NCI-H2227 treated with DMSO at 0.1 percent for 48 hours (cell line): ENCODE measurements around the gene PCDHA11.
"Not testable (repeated sequence)": the region's sequence is repeated elsewhere in the genome, so short reads cannot be mapped to it uniquely, and the experiment has no call there.

Experiments used
- DNase-seq: peaks from one replicate; lab custom pipeline; 2025; lab: John Stamatoyannopoulos, UW

Gene PCDHA11

DNA sequence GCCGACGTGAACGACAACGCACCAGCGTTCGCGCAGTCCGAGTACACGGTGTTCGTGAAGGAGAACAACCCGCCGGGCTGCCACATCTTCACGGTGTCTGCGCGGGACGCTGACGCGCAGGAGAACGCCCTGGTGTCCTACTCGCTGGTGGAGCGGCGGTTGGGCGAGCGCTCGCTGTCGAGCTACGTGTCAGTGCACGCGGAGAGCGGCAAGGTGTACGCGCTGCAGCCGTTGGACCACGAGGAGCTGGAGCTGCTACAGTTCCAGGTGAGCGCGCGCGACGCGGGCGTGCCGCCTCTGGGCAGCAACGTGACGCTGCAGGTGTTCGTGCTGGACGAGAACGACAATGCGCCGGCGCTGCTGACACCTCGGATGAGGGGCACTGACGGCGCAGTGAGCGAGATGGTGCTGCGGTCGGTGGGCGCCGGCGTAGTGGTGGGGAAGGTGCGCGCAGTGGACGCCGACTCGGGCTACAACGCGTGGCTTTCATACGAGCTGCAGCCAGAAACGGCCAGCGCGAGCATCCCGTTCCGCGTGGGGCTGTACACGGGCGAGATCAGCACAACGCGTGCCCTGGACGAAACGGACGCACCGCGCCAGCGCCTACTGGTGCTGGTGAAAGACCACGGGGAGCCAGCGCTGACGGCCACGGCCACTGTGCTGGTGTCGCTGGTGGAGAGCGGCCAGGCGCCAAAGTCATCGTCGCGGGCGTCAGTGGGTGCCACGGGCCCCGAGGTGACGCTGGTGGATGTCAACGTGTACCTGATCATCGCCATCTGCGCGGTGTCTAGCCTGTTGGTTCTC lies 18.7 kb upstream of the PCDHA11 start:
- DNase-seq, result not testable (repeated sequence)

DNA sequence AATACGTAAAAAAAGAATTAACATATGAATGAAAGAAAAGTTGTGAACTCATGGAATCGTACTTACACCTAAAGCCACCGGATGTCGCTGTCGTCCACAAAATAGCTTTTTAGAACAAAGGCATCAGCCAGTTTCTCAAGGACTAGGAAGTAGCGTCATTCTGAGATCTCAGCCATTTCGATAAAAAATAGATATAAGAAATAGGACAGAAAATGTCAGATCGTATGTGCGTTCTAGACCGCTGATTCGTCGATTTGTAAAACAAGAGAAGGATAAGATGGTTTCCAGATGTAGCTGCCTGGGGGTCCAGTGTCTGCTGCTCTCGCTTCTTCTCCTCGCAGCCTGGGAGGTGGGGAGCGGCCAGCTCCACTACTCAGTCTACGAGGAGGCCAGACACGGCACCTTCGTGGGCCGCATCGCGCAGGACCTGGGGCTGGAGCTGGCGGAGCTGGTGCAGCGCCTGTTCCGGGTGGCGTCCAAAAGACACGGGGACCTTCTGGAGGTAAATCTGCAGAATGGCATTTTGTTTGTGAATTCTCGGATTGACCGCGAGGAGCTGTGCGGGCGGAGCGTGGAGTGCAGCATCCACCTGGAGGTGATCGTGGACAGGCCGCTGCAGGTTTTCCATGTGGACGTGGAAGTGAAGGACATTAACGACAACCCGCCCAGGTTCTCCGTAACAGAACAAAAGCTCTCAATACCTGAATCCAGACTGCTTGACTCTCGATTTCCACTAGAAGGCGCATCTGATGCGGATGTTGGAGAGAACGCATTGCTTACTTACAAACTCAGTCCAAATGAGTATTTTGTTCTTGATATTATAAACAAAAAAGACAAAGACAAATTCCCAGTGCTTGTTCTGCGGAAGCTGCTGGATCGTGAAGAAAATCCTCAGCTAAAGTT lies 12.7 kb upstream of the PCDHA11 start, which contains the start of gene PCDHA10:
TSS of gene PCDHA10 (plus strand) at position 126 of the 903 bp plus-strand sequence. CDS start at position 278, 152 bp downstream.
- DNase-seq, result no peak

DNA sequence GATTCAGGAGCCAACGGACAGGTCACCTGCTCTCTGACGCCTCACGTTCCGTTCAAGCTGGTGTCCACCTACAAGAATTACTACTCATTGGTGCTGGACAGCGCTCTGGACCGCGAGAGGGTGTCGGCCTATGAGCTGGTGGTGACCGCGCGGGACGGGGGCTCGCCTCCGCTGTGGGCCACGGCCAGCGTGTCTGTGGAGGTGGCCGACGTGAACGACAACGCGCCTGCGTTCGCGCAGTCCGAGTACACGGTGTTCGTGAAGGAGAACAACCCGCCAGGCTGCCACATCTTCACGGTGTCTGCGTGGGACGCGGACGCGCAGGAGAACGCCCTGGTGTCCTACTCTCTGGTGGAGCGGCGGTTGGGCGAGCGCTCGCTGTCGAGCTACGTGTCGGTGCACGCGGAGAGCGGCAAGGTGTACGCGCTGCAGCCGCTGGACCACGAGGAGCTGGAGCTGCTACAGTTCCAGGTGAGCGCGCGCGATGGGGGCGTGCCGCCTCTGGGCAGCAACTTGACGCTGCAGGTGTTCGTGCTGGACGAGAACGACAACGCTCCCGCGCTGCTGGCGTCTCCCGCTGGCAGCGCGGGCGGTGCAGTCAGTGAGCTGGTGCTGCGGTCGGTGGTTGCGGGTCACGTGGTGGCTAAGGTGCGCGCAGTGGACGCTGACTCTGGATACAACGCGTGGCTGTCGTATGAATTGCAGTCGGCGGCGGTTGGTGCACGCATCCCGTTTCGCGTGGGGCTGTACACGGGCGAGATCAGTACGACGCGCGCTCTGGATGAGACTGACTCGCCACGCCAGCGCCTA lies 11.4 kb upstream of the PCDHA11 start:
- no peak for DNase-seq

DNA sequence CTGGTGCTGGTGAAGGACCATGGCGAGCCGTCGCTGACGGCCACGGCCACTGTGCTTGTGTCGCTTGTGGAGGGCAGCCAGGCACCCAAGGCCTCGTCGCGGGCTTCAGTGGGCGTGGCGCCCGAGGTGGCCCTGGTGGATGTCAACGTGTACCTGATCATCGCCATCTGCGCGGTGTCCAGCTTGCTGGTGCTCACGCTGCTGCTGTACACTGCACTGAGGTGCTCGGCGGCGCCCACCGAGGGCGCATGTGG lies 10.8 kb upstream of the PCDHA11 start:
- DNase-seq, result no peak

DNA sequence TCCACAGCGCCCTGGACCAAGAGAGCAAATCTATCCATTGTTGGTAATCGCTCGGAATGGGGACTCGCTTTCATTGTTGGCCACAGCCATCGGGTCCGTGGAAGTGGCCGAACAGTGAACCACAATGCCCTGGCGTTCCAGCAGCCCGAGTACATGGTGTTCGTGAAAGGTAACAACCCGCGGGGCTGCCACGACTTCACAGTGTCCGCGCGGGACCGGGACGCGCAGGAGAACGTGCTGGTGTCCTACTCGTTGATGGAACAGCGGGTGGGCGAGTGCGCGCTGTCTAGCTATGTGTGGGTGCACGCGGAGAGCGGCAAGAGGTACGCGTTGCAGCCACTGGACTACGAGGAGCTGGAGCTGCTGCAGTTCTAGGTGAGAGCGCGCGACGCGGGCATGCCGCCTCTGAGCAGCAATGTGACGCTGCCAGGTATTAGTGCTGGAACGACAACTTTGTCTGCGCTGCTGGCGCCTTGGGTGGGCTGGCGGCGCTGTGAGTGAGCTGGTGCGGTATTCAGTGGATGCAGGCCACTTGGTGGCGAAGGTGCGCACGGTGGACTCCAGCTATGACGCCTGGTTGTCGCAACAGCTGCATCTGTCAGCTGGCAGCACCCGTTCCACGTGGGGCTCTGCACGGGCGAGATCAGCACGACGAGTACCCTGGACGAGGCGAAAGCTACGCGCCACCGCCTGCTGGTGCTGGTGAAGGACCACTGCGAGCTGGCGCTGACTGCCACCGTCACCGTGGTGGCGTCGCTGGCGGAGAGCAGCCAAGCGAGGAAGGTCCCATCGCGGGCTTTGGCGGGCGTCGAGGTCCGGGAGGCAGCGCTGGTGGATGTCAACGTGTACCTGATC lies 6.1 kb upstream of the PCDHA11 start:
- DNase-seq, result no peak

DNA sequence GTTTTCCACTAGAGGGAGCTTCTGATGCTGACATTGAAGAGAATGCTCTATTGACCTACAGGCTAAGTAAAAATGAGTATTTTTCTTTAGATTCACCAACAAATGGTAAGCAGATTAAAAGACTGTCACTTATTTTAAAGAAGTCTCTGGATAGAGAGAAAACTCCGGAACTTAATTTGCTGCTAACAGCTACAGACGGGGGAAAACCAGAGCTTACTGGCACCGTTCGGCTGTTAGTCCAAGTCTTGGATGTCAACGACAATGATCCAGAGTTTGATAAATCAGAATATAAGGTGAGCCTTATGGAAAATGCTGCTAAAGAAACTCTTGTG lies 764 bp downstream of the PCDHA11 start:
- no peak for DNase-seq

DNA sequence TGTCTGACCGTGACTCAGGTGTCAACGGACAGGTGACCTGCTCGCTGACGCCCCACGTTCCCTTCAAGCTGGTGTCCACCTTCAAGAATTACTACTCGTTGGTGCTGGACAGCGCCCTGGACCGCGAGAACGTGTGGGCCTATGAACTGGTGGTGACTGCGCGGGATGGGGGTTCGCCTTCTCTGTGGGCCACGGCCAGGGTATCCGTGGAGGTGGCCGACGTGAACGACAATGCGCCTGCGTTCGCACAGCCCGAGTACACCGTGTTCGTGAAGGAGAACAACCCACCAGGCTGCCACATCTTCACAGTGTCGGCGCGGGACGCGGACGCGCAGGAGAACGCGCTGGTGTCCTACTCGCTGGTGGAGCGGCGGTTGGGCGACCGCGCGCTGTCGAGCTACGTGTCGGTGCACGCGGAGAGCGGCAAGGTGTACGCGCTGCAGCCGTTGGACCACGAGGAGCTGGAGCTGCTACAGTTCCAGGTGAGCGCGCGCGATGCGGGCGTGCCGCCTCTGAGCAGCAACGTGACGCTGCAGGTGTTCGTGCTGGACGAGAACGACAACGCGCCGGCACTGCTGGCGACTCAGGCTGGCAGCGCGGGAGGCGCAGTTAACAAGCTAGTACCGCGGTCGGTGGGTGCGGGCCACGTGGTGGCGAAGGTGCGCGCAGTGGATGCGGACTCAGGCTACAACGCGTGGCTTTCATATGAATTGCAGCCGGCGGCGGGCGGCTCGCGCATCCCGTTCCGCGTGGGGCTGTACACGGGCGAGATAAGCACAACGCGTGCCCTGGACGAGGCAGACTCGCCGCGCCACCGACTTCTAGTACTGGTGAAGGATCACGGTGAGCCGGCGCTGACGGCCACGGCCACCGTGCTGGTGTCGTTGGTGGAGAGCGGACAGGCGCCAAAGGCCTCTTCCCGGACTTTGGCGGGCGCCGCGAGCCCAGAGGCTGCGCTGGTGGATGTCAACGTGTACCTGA lies 1.8 kb downstream of the PCDHA11 start:
- DNase-seq, result no peak

DNA sequence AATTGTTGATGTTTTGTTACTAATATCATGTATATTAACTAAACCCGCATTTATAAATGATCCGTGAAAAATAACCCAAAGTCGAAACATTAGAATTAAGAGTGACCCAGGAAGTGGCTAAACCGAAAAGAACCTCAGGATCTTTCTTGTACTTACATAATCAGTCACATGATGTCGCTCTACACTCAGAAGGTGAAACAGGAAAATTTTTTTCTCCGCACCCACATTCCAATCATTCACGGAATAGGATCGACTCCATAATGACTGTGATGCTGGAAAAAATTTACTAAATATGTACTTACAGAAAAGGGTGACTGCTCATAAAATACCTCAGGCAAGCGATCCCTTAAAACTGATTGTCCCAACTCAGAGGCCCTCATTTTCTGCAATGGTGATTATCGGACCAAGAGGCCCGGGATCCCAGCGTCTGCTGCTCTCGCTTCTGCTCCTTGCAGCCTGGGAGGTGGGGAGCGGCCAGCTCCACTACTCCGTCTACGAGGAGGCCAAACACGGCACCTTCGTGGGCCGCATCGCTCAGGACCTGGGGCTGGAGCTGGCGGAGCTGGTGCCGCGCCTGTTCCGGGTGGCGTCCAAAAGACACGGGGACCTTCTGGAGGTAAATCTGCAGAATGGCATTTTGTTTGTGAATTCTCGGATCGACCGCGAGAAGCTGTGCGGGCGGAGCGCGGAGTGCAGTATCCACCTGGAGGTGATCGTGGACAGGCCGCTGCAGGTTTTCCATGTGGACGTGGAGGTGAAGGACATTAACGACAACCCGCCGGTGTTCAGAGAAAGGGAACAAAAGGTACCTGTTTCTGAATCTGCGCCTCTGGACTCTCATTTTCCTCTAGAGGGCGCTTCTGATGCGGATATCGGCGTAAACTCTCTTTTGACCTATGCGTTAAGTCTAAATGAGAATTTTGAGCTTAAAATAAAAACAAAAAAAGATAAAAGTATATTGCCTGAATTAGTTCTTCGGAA lies 6.6 kb downstream of the PCDHA11 start, which contains the start of gene PCDHA12:
TSS of gene PCDHA12 (plus strand) at position 224 of the 981 bp plus-strand sequence. CDS start at position 389, 165 bp downstream.
- DNase-seq, result no peak

DNA sequence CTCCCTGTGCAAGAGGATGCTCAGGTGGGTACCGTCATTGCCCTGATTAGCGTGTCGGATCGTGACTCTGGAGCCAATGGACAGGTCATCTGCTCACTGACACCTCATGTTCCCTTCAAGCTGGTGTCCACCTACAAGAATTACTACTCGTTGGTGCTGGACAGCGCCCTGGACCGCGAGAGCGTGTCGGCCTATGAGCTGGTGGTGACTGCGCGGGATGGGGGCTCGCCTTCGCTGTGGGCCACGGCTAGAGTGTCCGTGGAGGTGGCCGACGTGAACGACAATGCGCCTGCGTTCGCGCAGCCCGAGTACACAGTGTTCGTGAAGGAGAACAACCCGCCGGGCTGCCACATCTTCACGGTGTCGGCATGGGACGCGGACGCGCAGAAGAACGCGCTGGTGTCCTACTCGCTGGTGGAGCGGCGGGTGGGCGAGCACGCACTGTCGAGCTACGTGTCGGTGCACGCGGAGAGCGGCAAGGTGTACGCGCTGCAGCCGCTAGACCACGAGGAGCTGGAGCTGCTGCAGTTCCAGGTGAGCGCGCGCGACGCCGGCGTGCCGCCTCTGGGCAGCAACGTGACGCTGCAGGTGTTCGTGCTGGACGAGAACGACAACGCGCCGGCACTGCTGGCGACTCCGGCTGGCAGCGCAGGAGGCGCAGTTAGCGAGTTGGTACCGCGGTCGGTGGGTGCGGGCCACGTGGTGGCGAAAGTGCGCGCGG lies 7.9 kb downstream of the PCDHA11 start:
- DNase-seq, result not testable (repeated sequence)

DNA sequence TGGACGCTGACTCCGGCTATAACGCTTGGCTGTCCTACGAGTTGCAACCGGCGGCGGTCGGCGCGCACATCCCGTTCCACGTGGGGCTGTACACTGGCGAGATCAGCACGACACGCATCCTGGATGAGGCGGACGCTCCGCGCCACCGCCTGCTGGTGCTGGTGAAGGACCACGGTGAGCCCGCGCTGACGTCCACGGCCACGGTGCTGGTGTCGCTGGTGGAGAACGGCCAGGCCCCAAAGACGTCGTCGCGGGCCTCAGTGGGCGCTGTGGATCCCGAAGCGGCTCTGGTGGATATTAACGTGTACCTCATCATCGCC lies 8.5 kb downstream of the PCDHA11 start:
- DNase-seq, result no peak

DNA sequence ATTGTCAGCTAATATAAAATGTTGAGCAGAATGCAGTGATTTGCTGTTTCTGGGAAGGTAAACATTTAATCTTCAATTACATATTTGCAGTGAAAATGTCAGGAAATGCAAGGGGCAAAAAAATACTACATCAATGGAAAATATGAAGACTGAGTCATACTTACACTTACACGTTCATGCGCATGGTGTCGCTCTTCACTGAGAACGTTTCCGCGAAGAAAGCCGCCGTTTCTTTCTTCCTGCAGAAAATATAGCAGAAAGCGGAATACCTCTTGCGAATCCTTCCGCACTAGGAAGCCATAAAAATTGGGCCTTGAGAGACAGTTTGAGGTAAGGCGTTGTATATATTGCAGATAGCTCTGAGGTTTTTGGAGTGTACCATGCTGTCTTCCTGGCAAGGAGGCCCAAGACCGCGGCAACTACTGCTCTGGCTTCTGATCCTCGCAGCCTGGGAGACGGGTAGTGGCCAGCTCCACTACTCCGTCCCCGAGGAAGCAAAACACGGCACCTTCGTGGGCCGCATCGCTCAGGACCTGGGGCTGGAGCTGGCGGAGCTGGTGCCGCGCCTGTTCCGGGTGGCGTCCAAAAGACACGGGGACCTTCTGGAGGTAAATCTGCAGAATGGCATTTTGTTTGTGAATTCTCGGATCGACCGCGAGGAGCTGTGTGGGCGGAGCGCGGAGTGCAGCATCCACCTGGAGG lies 13.3 kb downstream of the PCDHA11 start, which contains the start of gene PCDHA13:
TSS of gene PCDHA13 (plus strand) at position 236 of the 702 bp plus-strand sequence. CDS start at position 381, 145 bp downstream.
- no peak for DNase-seq

DNA sequence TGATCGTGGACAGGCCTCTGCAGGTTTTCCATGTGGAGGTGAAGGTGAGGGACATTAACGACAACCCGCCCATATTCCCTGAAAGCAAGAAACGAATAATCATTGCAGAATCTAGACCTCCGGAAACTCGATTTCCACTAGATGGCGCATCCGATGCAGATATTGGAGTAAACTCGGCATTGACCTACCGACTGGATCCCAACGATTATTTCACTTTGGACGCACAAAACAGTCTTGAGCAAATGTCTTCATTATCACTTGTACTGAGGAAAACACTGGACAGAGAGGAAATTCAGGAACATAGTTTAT lies 13.8 kb downstream of the PCDHA11 start:
- no peak for DNase-seq

DNA sequence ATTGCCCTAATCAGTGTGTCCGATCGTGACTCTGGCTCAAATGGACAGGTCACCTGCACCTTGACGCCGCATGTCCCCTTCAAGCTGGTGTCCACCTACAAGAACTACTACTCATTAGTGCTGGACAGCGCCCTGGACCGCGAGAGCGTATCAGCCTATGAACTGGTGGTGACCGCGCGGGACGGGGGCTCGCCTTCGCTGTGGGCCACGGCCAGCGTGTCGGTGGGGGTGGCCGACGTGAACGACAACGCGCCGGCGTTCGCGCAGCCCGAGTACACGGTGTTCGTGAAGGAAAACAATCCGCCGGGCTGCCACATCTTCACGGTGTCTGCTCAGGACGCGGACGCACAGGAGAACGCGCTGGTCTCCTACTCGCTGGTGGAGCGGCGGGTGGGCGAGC lies 14.6 kb downstream of the PCDHA11 start:
- DNase-seq, result no peak

DNA sequence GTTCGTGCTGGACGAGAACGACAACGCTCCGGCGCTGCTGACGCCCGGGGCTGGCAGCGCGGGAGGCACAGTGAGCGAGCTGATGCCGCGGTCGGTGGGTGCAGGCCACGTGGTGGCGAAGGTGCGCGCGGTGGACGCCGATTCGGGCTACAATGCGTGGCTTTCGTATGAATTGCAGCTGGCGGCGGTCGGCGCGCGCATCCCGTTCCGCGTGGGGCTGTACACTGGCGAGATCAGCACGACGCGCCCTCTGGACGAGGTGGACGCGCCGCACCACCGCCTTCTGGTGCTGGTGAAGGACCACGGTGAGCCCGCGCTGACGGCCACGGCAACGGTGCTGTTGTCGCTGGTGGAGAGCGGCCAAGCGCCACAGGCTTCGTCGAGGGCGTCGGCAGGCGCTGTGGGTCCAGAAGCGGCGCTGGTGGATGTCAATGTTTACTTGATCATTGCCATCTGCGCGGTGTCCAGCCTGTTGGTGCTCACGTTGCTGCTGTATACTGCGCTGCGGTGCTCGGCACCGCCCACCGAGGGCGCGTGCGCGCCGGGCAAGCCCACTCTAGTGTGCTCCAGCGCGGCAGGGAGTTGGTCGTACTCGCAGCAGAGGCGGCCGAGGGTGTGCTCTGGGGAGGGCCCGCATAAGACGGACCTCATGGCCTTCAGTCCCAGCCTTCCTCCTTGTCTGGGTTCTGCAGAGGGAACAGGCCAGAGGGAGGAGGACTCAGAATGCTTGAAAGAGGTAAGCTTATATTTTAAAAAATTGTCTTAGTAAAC lies 15.4 kb downstream of the PCDHA11 start:
- no peak for DNase-seq

DNA sequence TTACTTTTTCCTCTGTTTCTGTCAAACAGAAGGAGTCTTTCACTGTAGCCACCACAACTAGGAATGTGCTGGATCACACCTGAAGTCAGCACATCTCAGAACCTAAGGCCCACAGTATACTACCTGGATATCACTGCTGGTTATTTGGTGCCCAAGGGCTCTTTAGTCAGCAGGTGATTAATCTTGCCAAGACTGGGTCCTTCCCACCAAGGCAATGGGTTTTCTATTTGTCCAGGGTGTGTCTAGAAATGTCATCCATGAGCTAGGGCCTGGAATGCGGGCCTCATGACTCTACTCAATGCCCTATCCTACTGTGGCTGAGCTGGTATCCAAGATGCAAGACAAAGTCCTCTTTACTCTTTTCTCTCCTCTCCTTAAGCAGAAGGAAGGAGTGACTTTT lies 47.6 kb downstream of the PCDHA11 start:
- DNase-seq, result no peak
